ENCODE data around the gene EXOC1. TPM values are rescaled to one million over a fixed set of nuclear protein-coding genes. Genes with fewer than 3 reads are reported as not detected.

The EXOC1 gene
- total RNA-seq, 4 donors from 2014 or later = 26.2 to 60.8 (median 43.1) TPM

- intact Hi-C loops (cut with DNase I; ENCODE audit: low total_unique reads) = no loop called here
- DNase-seq = no peak
Measured at GRCh38 chr4:55817691-55818090, 35.8 kb upstream of the EXOC1 start.

GRCh38 chr4:55819634-55820033 lies 33.8 kb upstream of the EXOC1 start, which contains the start of gene EXOC1L:
TSS of gene EXOC1L (plus strand) at chr4:55819790. CDS start at chr4:55820027, 237 bp downstream.
- H3K4me1 ChIP-seq = no peaks in the 10 kb centered on the region
- in situ Hi-C loops (cut with MboI; ENCODE audit: low pct_ligation_motif_present in 1 of 4, low pct_unique_long_range_greater_than_20kb in 1 of 4, low sequenced_read_pairs in 3 of 4) = loop anchor here in 1 of 4 donors (25.0 kb wide), 1 partner anchor 107 kb away; no protein-coding TSS in a partner anchor
- H3K4me3 ChIP-seq = peak within 1 kb of the TSS in 1 of 4 donors; percentile 23
- TF ChIP-seq CTCF (IDR thresholded peaks at IDR 0.05) (no peak), POLR2A (IDR thresholded peaks at IDR 0.05) (no peak), POLR2AphosphoS5 (IDR thresholded peaks at IDR 0.05) (no peak), EP300 (IDR thresholded peaks at IDR 0.05; ENCODE audit: low read depth) (no peak)
- H3K27ac ChIP-seq = no peak within 1 kb of the TSS
- H3K9me3 ChIP-seq = no peaks in the 10 kb centered on the region
- 27 to 42% methylated on average over 9 to 13 of the region's 13 CpGs for WGBS, 2 donors (ENCODE audit: low coverage in 1 of 2)
- peaks cover 3% of the 10 kb centered on the region for H3K27me3 ChIP-seq
- intact Hi-C loops (cut with DNase I; ENCODE audit: low total_unique reads) = no loop called here
- no peaks in the 10 kb centered on the region for H3K36me3 ChIP-seq
- no peak for DNase-seq

More at GRCh38 chr4:55817691-55818090, 35.8 kb upstream of the EXOC1 start:
- H3K36me3 ChIP-seq = no peaks in the 10 kb centered on the region
- TF ChIP-seq POLR2A (IDR thresholded peaks at IDR 0.05) (no peak), POLR2AphosphoS5 (IDR thresholded peaks at IDR 0.05) (no peak), EP300 (IDR thresholded peaks at IDR 0.05; ENCODE audit: low read depth) (no peak), CTCF (IDR thresholded peaks at IDR 0.05) (no peak)
- peaks cover 3% of the 10 kb centered on the region for H3K27me3 ChIP-seq
- H3K27ac ChIP-seq = no peak overlapping the region
- in situ Hi-C loops (cut with MboI; ENCODE audit: low pct_ligation_motif_present in 1 of 4, low pct_unique_long_range_greater_than_20kb in 1 of 4, low sequenced_read_pairs in 3 of 4) = loop anchor here in 1 of 4 donors (25.0 kb wide), 1 partner anchor 105 kb away; no protein-coding TSS in a partner anchor
- no peaks in the 10 kb centered on the region for H3K9me3 ChIP-seq
- 80 to 90% methylated on average over 1 to 3 of the region's 3 CpGs for WGBS, 2 donors (ENCODE audit: low coverage in 1 of 2)
- H3K4me3 ChIP-seq = no peak overlapping the region
- H3K4me1 ChIP-seq = no peaks in the 10 kb centered on the region

GRCh38 chr4:55820279-55820678 lies 33.2 kb upstream of the EXOC1 start:
- H3K36me3 ChIP-seq = no peaks in the 10 kb centered on the region
- H3K4me1 ChIP-seq = no peaks in the 10 kb centered on the region
- no peak for DNase-seq
- 34 to 44% methylated on average over 2 of the region's 2 CpGs for WGBS, 2 donors (ENCODE audit: low coverage in 1 of 2)
- H3K27me3 ChIP-seq = peaks cover 3% of the 10 kb centered on the region
- no peaks in the 10 kb centered on the region for H3K9me3 ChIP-seq
- in situ Hi-C loops (cut with MboI; ENCODE audit: low pct_ligation_motif_present in 1 of 4, low pct_unique_long_range_greater_than_20kb in 1 of 4, low sequenced_read_pairs in 3 of 4) (loop anchor here in 1 of 4 donors (25.0 kb wide), 1 partner anchor 108 kb away; no protein-coding TSS in a partner anchor), intact Hi-C loops (cut with DNase I; ENCODE audit: low total_unique reads) (no loop called here)
- TF ChIP-seq POLR2A (IDR thresholded peaks at IDR 0.05) = no peak
- TF ChIP-seq CTCF (IDR thresholded peaks at IDR 0.05) = no peak
- TF ChIP-seq POLR2AphosphoS5 (IDR thresholded peaks at IDR 0.05) = no peak
- TF ChIP-seq EP300 (IDR thresholded peaks at IDR 0.05; ENCODE audit: low read depth) = no peak
- no peak overlapping the region for H3K27ac ChIP-seq
- peak overlapping the region in 1 of 4 donors; percentile 23 for H3K4me3 ChIP-seq

- Histone ChIP-seq H3K27ac (no peak overlapping the region), H3K27me3 (peaks cover 3% of the 10 kb centered on the region), H3K4me3 (no peak overlapping the region), H3K36me3 (no peaks in the 10 kb centered on the region), H3K9me3 (no peaks in the 10 kb centered on the region), H3K4me1 (no peaks in the 10 kb centered on the region)
- WGBS, 2 donors (ENCODE audit: low coverage in 1 of 2) = 83 to 88% methylated on average over 3 of the region's 3 CpGs
- DNase-seq = no peak
- in situ Hi-C loops (cut with MboI; ENCODE audit: low pct_ligation_motif_present in 1 of 4, low pct_unique_long_range_greater_than_20kb in 1 of 4, low sequenced_read_pairs in 3 of 4) (loop anchor here in 1 of 4 donors (25.0 kb wide), 1 partner anchor 110 kb away; no protein-coding TSS in a partner anchor), intact Hi-C loops (cut with DNase I; ENCODE audit: low total_unique reads) (no loop called here)
- no peak for TF ChIP-seq POLR2AphosphoS5 (IDR thresholded peaks at IDR 0.05)
- TF ChIP-seq CTCF (IDR thresholded peaks at IDR 0.05) = no peak
- no peak for TF ChIP-seq POLR2A (IDR thresholded peaks at IDR 0.05)
- no peak for TF ChIP-seq EP300 (IDR thresholded peaks at IDR 0.05; ENCODE audit: low read depth)
Measured at GRCh38 chr4:55822329-55822728, 31.1 kb upstream of the EXOC1 start.

Measured in transverse colon (tissue), 4 donors.